Nephron progenitor cell (in vitro differentiated cells): ENCODE measurements around the gene SLC12A3.
"Not testable (repeated sequence)": the region's sequence is repeated elsewhere in the genome, so short reads cannot be mapped to it uniquely, and the experiment has no call there.

Experiments used
- DNase-seq: peaks from one replicate; pipeline ENCODE4 v3.0.0; 2021
- H3K27ac Mint-ChIP-seq: 2 replicates; pipeline ENCODE4 v1.8.0; 2021; ENCODE audit warnings: mild to moderate bottlenecking, moderate library complexity, mixed read lengths
- H3K27me3 Mint-ChIP-seq: 2 replicates; pipeline ENCODE4 v1.8.0; 2021; ENCODE audit warnings: mild to moderate bottlenecking, low read depth, mixed read lengths; ENCODE audit not compliant: poor library complexity
- H3K36me3 Mint-ChIP-seq: 2 replicates; pipeline ENCODE4 v1.8.0; 2021; ENCODE audit warnings: low read depth, mixed read lengths
- H3K4me1 Mint-ChIP-seq: 2 replicates; pipeline ENCODE4 v1.8.0; 2021; ENCODE audit warnings: mixed read lengths
- H3K4me3 Mint-ChIP-seq: 2 replicates; pipeline ENCODE4 v1.8.0; 2021; ENCODE audit warnings: mild to moderate bottlenecking, moderate library complexity, mixed read lengths
- H3K9me3 Mint-ChIP-seq: 2 replicates; pipeline ENCODE4 v1.8.0; 2021; ENCODE audit warnings: mild to moderate bottlenecking, moderate library complexity, mixed read lengths
- CTCF ChIP-seq: fragments of 200-600 bp; sonication (generic); IDR thresholded peaks from 2 replicates; pipeline ENCODE4 v1.5.0; 2021; ENCODE audit warnings: antibody characterized with exemption

The SLC12A3 gene

GRCh38 chr16:56933828-56934598, 69.0 kb downstream of the SLC12A3 start:
- no peak for TF ChIP-seq CTCF
- Mint-ChIP-seq H3K27me3 (peaks cover 3% of the 10 kb centered on the region), H3K36me3 (peaks cover 40% of the 10 kb centered on the region), H3K4me1 (peaks cover 41% of the 10 kb centered on the region), H3K4me3 (peak overlapping the region; percentile 96), H3K27ac (no peak overlapping the region), H3K9me3 (no peaks in the 10 kb centered on the region)
- DNase-seq: no peak

GRCh38 chr16:56934599-56935145, 69.7 kb downstream of the SLC12A3 start:
- H3K27ac Mint-ChIP-seq, DNase-seq, H3K27me3 Mint-ChIP-seq, H3K9me3 Mint-ChIP-seq: not testable (repeated sequence)
- Mint-ChIP-seq H3K36me3 (peaks cover 47% of the 10 kb centered on the region), H3K4me1 (peaks cover 41% of the 10 kb centered on the region), H3K4me3 (peak overlapping the region; percentile 66)

- H3K4me1 Mint-ChIP-seq: peaks cover 41% of the 10 kb centered on the region
- no peak for DNase-seq
- peaks cover 52% of the 10 kb centered on the region for H3K36me3 Mint-ChIP-seq
- H3K27ac Mint-ChIP-seq: no peak overlapping the region
- TF ChIP-seq CTCF: no peak
- H3K9me3 Mint-ChIP-seq: no peaks in the 10 kb centered on the region
- no peaks in the 10 kb centered on the region for H3K27me3 Mint-ChIP-seq
- no peak overlapping the region for H3K4me3 Mint-ChIP-seq
Observed at GRCh38 chr16:56935201-56935600, 70.2 kb downstream of the SLC12A3 start.

- DNase-seq: no peak
- Mint-ChIP-seq H3K4me1 (peaks cover 29% of the 10 kb centered on the region), H3K9me3 (no peaks in the 10 kb centered on the region), H3K36me3 (peaks cover 55% of the 10 kb centered on the region), H3K27me3 (no peaks in the 10 kb centered on the region), H3K4me3 (no peak overlapping the region), H3K27ac (no peak overlapping the region)
- no peak for TF ChIP-seq CTCF
Observed at GRCh38 chr16:56936491-56936890, 71.5 kb downstream of the SLC12A3 start.

GRCh38 chr16:56936950-56937349, 71.9 kb downstream of the SLC12A3 start:
- H3K4me1 Mint-ChIP-seq: peaks cover 29% of the 10 kb centered on the region
- H3K4me3 Mint-ChIP-seq: no peak overlapping the region
- H3K27ac Mint-ChIP-seq: no peak overlapping the region
- peaks cover 59% of the 10 kb centered on the region for H3K36me3 Mint-ChIP-seq
- H3K9me3 Mint-ChIP-seq: no peaks in the 10 kb centered on the region
- no peak for DNase-seq
- no peak for TF ChIP-seq CTCF
- no peaks in the 10 kb centered on the region for H3K27me3 Mint-ChIP-seq

- Mint-ChIP-seq H3K27ac (no peak overlapping the region), H3K9me3 (no peaks in the 10 kb centered on the region), H3K27me3 (no peaks in the 10 kb centered on the region), H3K4me3 (no peak overlapping the region), H3K36me3 (peaks cover 73% of the 10 kb centered on the region), H3K4me1 (peaks cover 17% of the 10 kb centered on the region)
- DNase-seq: no peak
- no peak for TF ChIP-seq CTCF
Observed at GRCh38 chr16:56938664-56939513, 73.9 kb downstream of the SLC12A3 start.
